GM23338 (cell line): ENCODE data around the gene USP2.

Experiments used
- CREB1 ChIP-seq: fragments of 250-450 bp; sonication (Bioruptor Pico); IDR thresholded peaks from 2 replicates; pipeline ENCODE4 v1.5.0; 2020; ENCODE audit warnings: low read depth, mild to moderate bottlenecking, moderate library complexity
- CTCF ChIP-seq, 2 experiments: fragments of 200-600 bp in 1 of 2; sonication (generic) in 1 of 2; conservative IDR thresholded peaks; 2 replicates each; pipeline versions ENCODE4 v1.5.1 to v1.6.1; 2016 to 2017; ENCODE audit warnings: antibody characterized with exemption in 2 of 2, low read depth in 2 of 2, mild to moderate bottlenecking in 2 of 2, moderate library complexity in 1 of 2
- EZH2phosphoT487 ChIP-seq: fragments of 200-600 bp; sonication (generic); IDR thresholded peaks from one replicate; pipeline ENCODE4 v1.8.1; 2018; ENCODE audit warnings: antibody characterized with exemption; ENCODE audit not compliant: unreplicated experiment
- NANOG ChIP-seq: IDR thresholded peaks from 2 replicates; pipeline ENCODE4 v1.6.1; 2016; ENCODE audit warnings: antibody characterized with exemption, borderline replicate concordance
- POLR2AphosphoS5 ChIP-seq: IDR thresholded peaks from 2 replicates; pipeline ENCODE4 v1.6.1; 2016; ENCODE audit warnings: antibody characterized with exemption, low read depth
- ZNF114 ChIP-seq: fragments of 250-450 bp; sonication (Bioruptor Pico); IDR thresholded peaks from 2 replicates; pipeline ENCODE4 v1.5.0; 2020; ENCODE audit warnings: mild to moderate bottlenecking, moderate library complexity

- TF ChIP-seq NANOG: no peak
- no peak for TF ChIP-seq CREB1 (CRISPR knock-in tag)
- TF ChIP-seq CTCF (conservative IDR thresholded peaks at IDR 0.05; ENCODE audit: low read depth in 2 of 2): no peak
- no peak for TF ChIP-seq ZNF114 (CRISPR knock-in tag)
- TF ChIP-seq POLR2AphosphoS5: no peak
- TF ChIP-seq EZH2phosphoT487: no peak
Measured at GRCh38 chr11:119322921-119323531, 58.5 kb downstream of the USP2 start.
